Measurements from ENCODE around the gene SUV39H1.

SUV39H1 gene

GRCh38 chrX:48700951-48701653 is 4.6 kb downstream of the SUV39H1 start:
- no peak for TF ChIP-seq TAF1 (IDR thresholded peaks at IDR 0.05; ENCODE audit: low read depth, low read length)
- no peak for TF ChIP-seq POLR2A (IDR thresholded peaks at IDR 0.05; ENCODE audit: low read depth, low read length)
- no peak for TF ChIP-seq POLR2AphosphoS5 (IDR thresholded peaks at IDR 0.05; ENCODE audit: low read depth, low read length)
- no peak for TF ChIP-seq SPI1 (IDR thresholded peaks at IDR 0.05; ENCODE audit: low read depth, low read length)
- TF ChIP-seq PAX5 (IDR thresholded peaks at IDR 0.05; ENCODE audit: insufficient read depth, low read length, severe bottlenecking) = no peak
- no peak for TF ChIP-seq POU2F2 (IDR thresholded peaks at IDR 0.05; ENCODE audit: low read depth, low read length)
- no peak for DNase-seq (ENCODE audit: insufficient read length, low spot score)
- FAIRE-seq = peak; percentile 20

DNA sequence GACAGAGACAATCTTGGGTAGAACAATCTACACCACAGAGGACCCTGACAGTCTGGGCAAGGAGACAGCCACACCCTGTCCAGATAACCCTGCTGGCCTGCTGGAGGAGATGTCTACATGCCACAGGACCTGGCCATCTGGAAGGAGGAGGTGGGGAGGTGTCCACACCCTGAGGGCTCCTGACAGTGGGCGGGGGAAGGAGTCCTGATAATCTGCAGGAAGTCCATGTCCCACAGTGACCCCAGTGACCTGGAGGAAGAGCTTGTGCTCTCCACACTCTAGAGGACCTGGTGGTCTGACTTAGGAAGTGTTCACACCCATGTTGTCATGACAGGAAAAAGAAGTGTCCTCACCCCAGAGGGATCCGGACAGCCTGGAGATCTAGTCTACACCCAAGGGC is 5.5 kb downstream of the SUV39H1 start:
- no peak for FAIRE-seq
- DNase-seq (ENCODE audit: insufficient read length, low spot score) = no peak
- TF ChIP-seq POU2F2 (IDR thresholded peaks at IDR 0.05; ENCODE audit: low read depth, low read length) = no peak
- TF ChIP-seq POLR2AphosphoS5 (IDR thresholded peaks at IDR 0.05; ENCODE audit: low read depth, low read length) = no peak
- TF ChIP-seq TAF1 (IDR thresholded peaks at IDR 0.05; ENCODE audit: low read depth, low read length) = no peak
- no peak for TF ChIP-seq SPI1 (IDR thresholded peaks at IDR 0.05; ENCODE audit: low read depth, low read length)
- no peak for TF ChIP-seq PAX5 (IDR thresholded peaks at IDR 0.05; ENCODE audit: insufficient read depth, low read length, severe bottlenecking)
- no peak for TF ChIP-seq POLR2A (IDR thresholded peaks at IDR 0.05; ENCODE audit: low read depth, low read length)

GRCh38 chrX:48702716-48703115 is 6.2 kb downstream of the SUV39H1 start:
- no peak for DNase-seq (ENCODE audit: insufficient read length, low spot score)
- TF ChIP-seq POLR2AphosphoS5 (IDR thresholded peaks at IDR 0.05; ENCODE audit: low read depth, low read length) (no peak), PAX5 (IDR thresholded peaks at IDR 0.05; ENCODE audit: insufficient read depth, low read length, severe bottlenecking) (no peak), POLR2A (IDR thresholded peaks at IDR 0.05; ENCODE audit: low read depth, low read length) (no peak), POU2F2 (IDR thresholded peaks at IDR 0.05; ENCODE audit: low read depth, low read length) (no peak), SPI1 (IDR thresholded peaks at IDR 0.05; ENCODE audit: low read depth, low read length) (no peak), TAF1 (IDR thresholded peaks at IDR 0.05; ENCODE audit: low read depth, low read length) (no peak)
- FAIRE-seq = peak; percentile 73

DNA sequence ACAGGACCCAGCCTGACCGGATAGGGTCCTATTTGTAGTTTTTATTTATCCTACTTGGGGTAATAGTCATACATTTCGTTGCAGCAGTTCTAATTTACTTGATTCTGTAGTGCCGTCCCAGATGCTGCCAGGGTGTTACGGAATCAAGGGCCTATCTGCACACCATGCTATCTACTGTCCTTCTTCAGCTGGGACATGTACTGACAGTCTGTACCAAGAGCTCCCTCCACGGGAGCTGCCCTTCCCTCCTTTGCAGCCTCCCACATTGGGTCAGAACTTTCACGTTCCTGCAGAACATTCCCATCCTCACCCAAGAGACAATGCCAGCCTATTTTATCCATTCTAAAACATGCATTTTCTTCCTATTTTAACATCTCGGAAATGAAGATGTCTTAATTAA is 6.7 kb downstream of the SUV39H1 start:
- FAIRE-seq = no peak
- no peak for TF ChIP-seq SPI1 (IDR thresholded peaks at IDR 0.05; ENCODE audit: low read depth, low read length)
- no peak for TF ChIP-seq TAF1 (IDR thresholded peaks at IDR 0.05; ENCODE audit: low read depth, low read length)
- DNase-seq (ENCODE audit: insufficient read length, low spot score) = no peak

DNA sequence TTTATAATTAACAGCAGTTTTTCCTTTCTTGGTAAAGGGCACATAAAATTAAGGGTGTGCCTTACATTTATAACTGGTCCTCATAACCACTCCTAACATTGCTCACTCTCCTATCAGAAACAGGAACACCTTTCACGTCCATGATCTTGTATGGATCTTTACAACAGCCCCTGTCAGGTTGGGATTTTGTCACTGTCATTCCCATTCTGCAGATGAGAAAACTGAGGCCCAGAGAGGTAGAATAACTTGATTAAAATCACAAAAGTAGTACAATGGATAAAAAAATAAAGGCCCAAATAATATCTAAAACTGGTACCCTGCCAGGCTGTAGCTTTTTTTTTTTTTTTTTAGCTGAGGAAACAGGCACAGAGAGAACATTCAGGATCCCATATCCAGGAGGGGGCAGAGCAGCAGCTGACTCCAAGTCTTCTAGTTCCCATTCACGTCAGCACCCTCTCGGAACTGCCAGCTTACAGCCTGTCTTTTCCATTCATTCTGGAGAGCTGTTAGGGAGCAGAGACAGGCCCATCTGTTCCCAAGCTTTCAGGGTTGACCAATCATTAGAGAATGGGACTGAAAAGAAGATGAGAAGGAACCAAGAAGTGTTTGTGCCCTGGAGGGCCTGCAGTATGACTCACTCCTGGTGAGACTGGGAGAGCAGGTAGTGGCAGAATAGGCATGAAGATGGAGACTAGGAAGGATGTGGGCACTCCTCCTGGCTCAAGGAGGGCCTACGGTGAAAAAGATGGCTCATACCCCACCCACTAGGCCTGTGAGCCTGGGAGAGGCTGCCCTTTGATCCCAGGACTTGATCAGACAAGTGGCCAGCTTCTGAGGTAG is 7.3 kb downstream of the SUV39H1 start:
- no peak for DNase-seq (ENCODE audit: insufficient read length, low spot score)
- no peak for FAIRE-seq
- no peak for TF ChIP-seq PAX5 (IDR thresholded peaks at IDR 0.05; ENCODE audit: insufficient read depth, low read length, severe bottlenecking)
- TF ChIP-seq POLR2AphosphoS5 (IDR thresholded peaks at IDR 0.05; ENCODE audit: low read depth, low read length) = no peak
- no peak for TF ChIP-seq POLR2A (IDR thresholded peaks at IDR 0.05; ENCODE audit: low read depth, low read length)
- TF ChIP-seq POU2F2 (IDR thresholded peaks at IDR 0.05; ENCODE audit: low read depth, low read length) = no peak
- TF ChIP-seq TAF1 (IDR thresholded peaks at IDR 0.05; ENCODE audit: low read depth, low read length) = no peak
- TF ChIP-seq SPI1 (IDR thresholded peaks at IDR 0.05; ENCODE audit: low read depth, low read length) = no peak

DNA sequence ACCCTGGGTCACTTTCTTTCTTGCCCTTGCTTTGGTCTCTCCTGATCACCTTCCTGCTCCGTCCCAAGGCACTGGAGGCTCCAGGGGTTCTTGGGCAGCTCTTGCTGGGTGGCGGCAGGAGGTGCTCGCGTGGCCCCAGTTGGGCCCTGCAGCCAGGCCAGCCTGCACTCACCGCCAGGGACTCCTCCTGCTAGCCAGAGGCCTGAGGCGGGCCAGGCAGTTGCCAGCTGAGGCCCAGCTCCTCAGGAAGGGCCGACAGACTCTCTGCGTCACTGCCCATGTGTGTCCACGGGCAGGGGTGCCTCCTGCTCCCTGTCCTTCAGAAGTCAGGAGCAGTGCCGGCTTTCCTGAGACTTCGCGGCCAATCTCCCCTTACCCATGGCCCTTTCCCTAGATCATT is 9.3 kb downstream of the SUV39H1 start:
- no peak for TF ChIP-seq PAX5 (IDR thresholded peaks at IDR 0.05; ENCODE audit: insufficient read depth, low read length, severe bottlenecking)
- DNase-seq (ENCODE audit: insufficient read length, low spot score) (no peak), FAIRE-seq (no peak)

GRCh38 chrX:48709522-48710112 is 13.1 kb downstream of the SUV39H1 start:
- FAIRE-seq (no peak), DNase-seq (ENCODE audit: insufficient read length, low spot score) (no peak)
- TF ChIP-seq PAX5 (IDR thresholded peaks at IDR 0.05; ENCODE audit: insufficient read depth, low read length, severe bottlenecking) (no peak), POU2F2 (IDR thresholded peaks at IDR 0.05; ENCODE audit: low read depth, low read length) (no peak), POLR2AphosphoS5 (IDR thresholded peaks at IDR 0.05; ENCODE audit: low read depth, low read length) (no peak), POLR2A (IDR thresholded peaks at IDR 0.05; ENCODE audit: low read depth, low read length) (no peak), SPI1 (IDR thresholded peaks at IDR 0.05; ENCODE audit: low read depth, low read length) (no peak), TAF1 (IDR thresholded peaks at IDR 0.05; ENCODE audit: low read depth, low read length) (no peak)

GRCh38 chrX:48711162-48711928 is 14.8 kb downstream of the SUV39H1 start:
- FAIRE-seq = no peak
- TF ChIP-seq TAF1 (IDR thresholded peaks at IDR 0.05; ENCODE audit: low read depth, low read length) (no peak), SPI1 (IDR thresholded peaks at IDR 0.05; ENCODE audit: low read depth, low read length) (no peak), PAX5 (IDR thresholded peaks at IDR 0.05; ENCODE audit: insufficient read depth, low read length, severe bottlenecking) (no peak), POLR2A (IDR thresholded peaks at IDR 0.05; ENCODE audit: low read depth, low read length) (no peak), POLR2AphosphoS5 (IDR thresholded peaks at IDR 0.05; ENCODE audit: low read depth, low read length) (no peak)

GRCh38 chrX:48711929-48712505 is 15.5 kb downstream of the SUV39H1 start:
- TF ChIP-seq POLR2A (IDR thresholded peaks at IDR 0.05; ENCODE audit: low read depth, low read length) = no peak
- FAIRE-seq (no peak), DNase-seq (ENCODE audit: insufficient read length, low spot score) (no peak)

More at GRCh38 chrX:48711162-48711928, 14.8 kb downstream of the SUV39H1 start:
- no peak for DNase-seq (ENCODE audit: insufficient read length, low spot score)
